Caco-2 (cell line): Measurements from ENCODE around the gene EDARADD. TPM values are rescaled to one million over a fixed set of nuclear protein-coding genes. Genes with fewer than 3 reads are reported as not detected.

Source experiments
- BruUV-seq: library from RNA; stranded (reverse); fragments of 400-500 nt; replicated peaks from 2 replicates; lab custom pipeline; 2021; lab: Mats Ljungman, UMichigan
- CTCF ChIA-PET: fragments of 300-600 bp; sonication (Branson Sonifier 250); formaldehyde crosslinking; loops from one replicate; lab custom pipeline; 2022; ENCODE audit warnings: antibody characterized with exemption; lab: Charles Lee
- POLR2A ChIA-PET: fragments of 300-600 bp; sonication (Branson Sonifier 250); formaldehyde crosslinking; loops from one replicate; lab custom pipeline; 2022; ENCODE audit warnings: antibody characterized with exemption; lab: Charles Lee
- DNase-seq, 2 experiments: peaks; one replicate each; pipeline versions ENCODE4 v3.0.0 to v3.0.0-alpha.2; 2020 to 2022
- H3K27me3 ChIP-seq: replicated peaks from 2 replicates; pipeline ENCODE4 v1.6.0; 2011; ENCODE audit warnings: low read length; ENCODE audit not compliant: control insufficient read depth, insufficient read depth
- H3K36me3 ChIP-seq: 2 replicates; pipeline ENCODE4 v1.5.1; 2011; ENCODE audit warnings: low read length; ENCODE audit not compliant: control insufficient read depth, insufficient read depth
- H3K4me1 ChIP-seq: fragments of 250-450 bp; sonication (Bioruptor Pico); 2 replicates; pipeline ENCODE4 v1.5.1; 2020; ENCODE audit warnings: mild to moderate bottlenecking
- H3K4me3 ChIP-seq: 2 replicates; pipeline ENCODE4 v1.5.1; 2011; ENCODE audit warnings: low read depth, mild to moderate bottlenecking, control low read depth, low read length
- H3K9me3 ChIP-seq: fragments of 250-450 bp; sonication (Bioruptor Pico); 2 replicates; pipeline ENCODE4 v1.5.1; 2020; ENCODE audit warnings: mild to moderate bottlenecking, moderate library complexity
- H3K27ac Mint-ChIP-seq: one replicate; pipeline ENCODE4 v1.8.0; 2022; ENCODE audit warnings: mixed read lengths; ENCODE audit not compliant: unreplicated experiment
- H3K27me3 Mint-ChIP-seq: one replicate; pipeline ENCODE4 v1.8.0; 2022; ENCODE audit warnings: mixed read lengths; ENCODE audit not compliant: insufficient read depth, unreplicated experiment
- H3K36me3 Mint-ChIP-seq: one replicate; pipeline ENCODE4 v1.8.0; 2022; ENCODE audit warnings: mild to moderate bottlenecking, mixed read lengths; ENCODE audit not compliant: insufficient read depth, unreplicated experiment
- H3K4me1 Mint-ChIP-seq: one replicate; pipeline ENCODE4 v1.8.0; 2022; ENCODE audit warnings: low read depth, mixed read lengths; ENCODE audit not compliant: unreplicated experiment
- H3K4me3 Mint-ChIP-seq: one replicate; pipeline ENCODE4 v1.8.0; 2022; ENCODE audit warnings: mild to moderate bottlenecking, moderate library complexity, mixed read lengths; ENCODE audit not compliant: unreplicated experiment
- H3K9me3 Mint-ChIP-seq: one replicate; pipeline ENCODE4 v1.8.0; 2022; ENCODE audit warnings: mixed read lengths; ENCODE audit not compliant: unreplicated experiment
- intact Hi-C: fragments of 100-400 bp; cut with micrococcal nuclease; formaldehyde crosslinking; loops from one replicate; pipeline ENCODE4 v1.10.0; 2022; ENCODE audit not compliant: unreplicated experiment
- total RNA-seq: library from RNA; stranded (reverse); gene quantifications from 2 replicates; pipeline ENCODE4 v1.2.3, GENCODE V29; 2022
- TF ChIP-seq, protein P1 (sequence below), 2 experiments: fragments of 200-600 bp in 1 of 2; IDR thresholded peaks; 1 replicate in 1 of 2; 2 replicates in 1 of 2; pipeline versions ENCODE4 v1.5.1 to v1.8.0; 2011 to 2022; ENCODE audit warnings: antibody characterized with exemption in 1 of 2, control low read depth in 1 of 2, inconsistent platforms in 1 of 2, low read depth in 1 of 2, low read length in 1 of 2, mild to moderate bottlenecking in 1 of 2, moderate library complexity in 1 of 2; ENCODE audit not compliant: insufficient read depth in 1 of 2, severe bottlenecking in 1 of 2, unreplicated experiment in 1 of 2

EDARADD gene
- total RNA-seq, 1 experiment from 2014 or later, result 14.4 TPM

GRCh38 chr1:236494082-236494481 is 100.0 kb downstream of the EDARADD start:
- Mint-ChIP-seq H3K27ac (peak overlapping the region; percentile 79), H3K4me1 (peaks cover 67% of the 10 kb centered on the region), H3K36me3 (peaks cover 14% of the 10 kb centered on the region), H3K27me3 (no peaks in the 10 kb centered on the region), H3K4me3 (peak overlapping the region; percentile 25), H3K9me3 (no peaks in the 10 kb centered on the region)
- Histone ChIP-seq H3K9me3 (no peaks in the 10 kb centered on the region), H3K4me1 (peaks cover 58% of the 10 kb centered on the region), H3K4me3 (no peak overlapping the region), H3K36me3 (no peaks in the 10 kb centered on the region), H3K27me3 (no peaks in the 10 kb centered on the region)
- POLR2A ChIA-PET, result interaction anchor here (1.6 kb wide), 1 partner anchor 23 kb away, joined by 30 read pairs; no protein-coding TSS in a partner anchor
- TF ChIP-seq, protein P1, sequence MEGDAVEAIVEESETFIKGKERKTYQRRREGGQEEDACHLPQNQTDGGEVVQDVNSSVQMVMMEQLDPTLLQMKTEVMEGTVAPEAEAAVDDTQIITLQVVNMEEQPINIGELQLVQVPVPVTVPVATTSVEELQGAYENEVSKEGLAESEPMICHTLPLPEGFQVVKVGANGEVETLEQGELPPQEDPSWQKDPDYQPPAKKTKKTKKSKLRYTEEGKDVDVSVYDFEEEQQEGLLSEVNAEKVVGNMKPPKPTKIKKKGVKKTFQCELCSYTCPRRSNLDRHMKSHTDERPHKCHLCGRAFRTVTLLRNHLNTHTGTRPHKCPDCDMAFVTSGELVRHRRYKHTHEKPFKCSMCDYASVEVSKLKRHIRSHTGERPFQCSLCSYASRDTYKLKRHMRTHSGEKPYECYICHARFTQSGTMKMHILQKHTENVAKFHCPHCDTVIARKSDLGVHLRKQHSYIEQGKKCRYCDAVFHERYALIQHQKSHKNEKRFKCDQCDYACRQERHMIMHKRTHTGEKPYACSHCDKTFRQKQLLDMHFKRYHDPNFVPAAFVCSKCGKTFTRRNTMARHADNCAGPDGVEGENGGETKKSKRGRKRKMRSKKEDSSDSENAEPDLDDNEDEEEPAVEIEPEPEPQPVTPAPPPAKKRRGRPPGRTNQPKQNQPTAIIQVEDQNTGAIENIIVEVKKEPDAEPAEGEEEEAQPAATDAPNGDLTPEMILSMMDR (IDR thresholded peaks at IDR 0.05; ENCODE audit: insufficient read depth in 1 of 2, low read depth in 1 of 2, low read length in 1 of 2, severe bottlenecking in 1 of 2, unreplicated experiment in 1 of 2), result no peak
- BruUV-seq, result no TSS peak
- intact Hi-C loops, result loop anchor here (1.0 to 5.0 kb wide), 6 partner anchors 9 to 95 kb away; no protein-coding TSS in a partner anchor
- DNase-seq, result peak in 1 of 2 experiments; percentile 38
- CTCF ChIA-PET, result no interaction called here

DNA sequence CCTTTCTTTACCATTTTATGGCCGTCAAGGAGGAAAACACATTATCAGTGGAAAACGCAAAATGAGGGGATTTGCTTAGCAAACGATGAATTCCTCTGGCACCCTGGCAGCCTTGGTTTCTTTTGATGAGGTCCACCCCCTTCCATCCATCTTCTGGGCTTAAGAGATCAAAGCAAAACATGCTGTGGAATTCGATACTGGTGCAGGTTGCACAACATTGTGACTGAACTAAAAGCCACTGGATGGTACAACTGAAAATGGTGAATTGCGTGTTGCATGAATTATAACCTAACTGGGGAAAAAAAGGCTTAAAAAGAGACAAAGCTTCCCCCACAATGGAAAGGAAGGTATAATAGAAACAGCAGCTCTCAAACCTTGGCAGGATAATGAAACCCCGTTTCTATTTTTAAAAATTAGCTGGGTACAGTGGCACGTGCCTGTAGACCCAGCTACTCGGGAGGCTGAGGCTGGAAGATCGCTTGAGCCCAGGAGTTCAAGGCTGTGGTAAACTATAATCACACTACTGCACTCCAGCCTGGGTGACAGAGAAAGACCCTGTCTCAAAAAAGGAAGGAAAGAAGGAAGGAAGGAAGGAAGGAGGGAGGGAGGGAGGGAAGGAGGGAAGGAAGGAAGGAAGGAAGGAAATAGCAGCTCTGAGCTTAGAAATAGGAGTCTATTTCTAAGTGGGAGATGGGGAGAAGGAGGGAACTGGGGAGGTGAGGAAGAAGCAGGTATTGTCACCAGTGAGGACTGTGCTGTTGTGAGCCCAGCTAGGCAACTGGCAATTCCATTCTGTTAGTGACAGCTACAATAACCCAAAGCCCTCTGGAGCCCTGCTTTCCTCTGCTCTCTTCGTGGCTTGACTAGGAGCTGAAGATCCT is 100.7 kb downstream of the EDARADD start:
- no peaks in the 10 kb centered on the region for H3K27me3 ChIP-seq
- H3K4me3 ChIP-seq, result no peak overlapping the region
- intact Hi-C loops, result loop anchor here (1.0 to 5.0 kb wide), 6 partner anchors 8 to 96 kb away; no protein-coding TSS in a partner anchor
- peaks cover 55% of the 10 kb centered on the region for H3K4me1 ChIP-seq
- H3K4me3 Mint-ChIP-seq, result peak overlapping the region; percentile 25
- peak overlapping the region; percentile 79 for H3K27ac Mint-ChIP-seq
- peaks cover 61% of the 10 kb centered on the region for H3K4me1 Mint-ChIP-seq
- H3K9me3 Mint-ChIP-seq, result no peaks in the 10 kb centered on the region
- H3K36me3 ChIP-seq, result no peaks in the 10 kb centered on the region
- no peaks in the 10 kb centered on the region for H3K9me3 ChIP-seq
- H3K27me3 Mint-ChIP-seq, result no peaks in the 10 kb centered on the region
- TF ChIP-seq, protein P1 (IDR thresholded peaks at IDR 0.05; ENCODE audit: insufficient read depth in 1 of 2, low read depth in 1 of 2, low read length in 1 of 2, severe bottlenecking in 1 of 2, unreplicated experiment in 1 of 2), result no peak
- TSS peak; percentile 93 for BruUV-seq
- CTCF ChIA-PET, result interaction anchor here (0.5 kb wide), 1 partner anchor 201 kb away, joined by 3 read pairs; no protein-coding TSS in a partner anchor
- DNase-seq, result peak; percentile 79 to 80
- POLR2A ChIA-PET, result interaction anchor here (0.6 to 1.6 kb wide), 4 partner anchors 8 to 22 kb away, joined by 3 to 30 read pairs (median 4); no protein-coding TSS in a partner anchor
- H3K36me3 Mint-ChIP-seq, result peaks cover 14% of the 10 kb centered on the region

DNA sequence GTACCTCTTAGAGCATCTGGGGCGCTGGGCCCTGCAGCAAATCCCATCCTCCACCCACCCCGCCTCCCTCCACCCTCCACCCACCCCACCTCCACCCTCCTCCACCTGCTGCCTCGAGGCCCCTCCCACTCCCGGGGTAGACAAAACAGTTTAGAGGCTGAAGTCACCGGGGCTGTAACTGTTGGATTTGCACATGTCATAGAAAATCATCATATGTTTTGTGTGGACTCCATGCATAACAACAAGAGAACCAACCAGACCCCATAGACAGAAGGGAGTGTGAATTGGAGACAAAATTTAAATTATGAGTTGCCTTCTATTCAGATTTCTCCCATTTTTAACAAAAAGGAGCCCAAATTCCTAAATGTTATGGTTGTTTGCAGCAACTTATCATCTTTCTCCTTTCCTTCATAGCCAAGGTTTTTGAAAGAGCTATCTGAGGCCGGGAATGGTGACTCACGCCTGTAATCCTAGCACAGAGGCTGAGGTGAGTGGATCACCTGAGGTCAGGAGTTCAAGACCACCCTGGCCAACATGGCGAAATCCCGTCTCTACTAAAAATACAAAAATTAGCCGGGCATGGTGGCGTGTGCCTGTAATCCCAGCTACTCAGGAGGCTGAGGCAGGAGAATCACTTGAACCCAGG is 101.5 kb downstream of the EDARADD start:
- no TSS peak for BruUV-seq
- no peak overlapping the region for H3K4me3 ChIP-seq
- H3K4me1 ChIP-seq, result peaks cover 48% of the 10 kb centered on the region
- no peaks in the 10 kb centered on the region for H3K27me3 Mint-ChIP-seq
- H3K36me3 Mint-ChIP-seq, result peaks cover 11% of the 10 kb centered on the region
- TF ChIP-seq, protein P1 (IDR thresholded peaks at IDR 0.05; ENCODE audit: insufficient read depth in 1 of 2, low read depth in 1 of 2, low read length in 1 of 2, severe bottlenecking in 1 of 2, unreplicated experiment in 1 of 2), result no peak
- peak; percentile 68 to 75 for DNase-seq
- no peaks in the 10 kb centered on the region for H3K9me3 ChIP-seq
- ChIA-PET CTCF (interaction anchor here (0.5 kb wide), 1 partner anchor 202 kb away, joined by 3 read pairs; no protein-coding TSS in a partner anchor), POLR2A (interaction anchor here (0.6 to 1.6 kb wide), 3 partner anchors 8 to 21 kb away, joined by 3 to 30 read pairs (median 5); no protein-coding TSS in a partner anchor)
- peaks cover 57% of the 10 kb centered on the region for H3K4me1 Mint-ChIP-seq
- peak overlapping the region; percentile 79 for H3K27ac Mint-ChIP-seq
- no peaks in the 10 kb centered on the region for H3K27me3 ChIP-seq
- intact Hi-C loops, result loop anchor here (2.0 kb wide), 1 partner anchor 97 kb away; no protein-coding TSS in a partner anchor
- H3K4me3 Mint-ChIP-seq, result peak overlapping the region; percentile 25
- H3K36me3 ChIP-seq, result no peaks in the 10 kb centered on the region
- no peaks in the 10 kb centered on the region for H3K9me3 Mint-ChIP-seq
